Muscle of leg (tissue), 11 donors: ENCODE measurements around the gene MYO10. TPM values are rescaled to one million over a fixed set of nuclear protein-coding genes. Genes with fewer than 3 reads are reported as not detected.

Source experiments
- DNase-seq: peaks from one replicate; pipeline ENCODE4 v3.0.0; 2013
- H3K27ac ChIP-seq: one replicate; pipeline ENCODE4 v1.5.1; 2013; ENCODE audit warnings: mild to moderate bottlenecking, low read length, control low read depth
- H3K27me3 ChIP-seq: one replicate; pipeline ENCODE4 v1.6.1; 2013; ENCODE audit warnings: low read length; ENCODE audit not compliant: control insufficient read depth, insufficient read depth
- H3K36me3 ChIP-seq: one replicate; pipeline ENCODE4 v1.6.1; 2013; ENCODE audit warnings: low read length; ENCODE audit not compliant: control insufficient read depth, insufficient read depth
- H3K4me1 ChIP-seq: one replicate; pipeline ENCODE4 v1.6.1; 2013; ENCODE audit warnings: low read length; ENCODE audit not compliant: control insufficient read depth, insufficient read depth
- H3K4me3 ChIP-seq: one replicate; pipeline ENCODE4 v1.5.1; 2013; ENCODE audit warnings: low read length, control low read depth
- H3K9me3 ChIP-seq: replicated peaks from 2 replicates; pipeline ENCODE4 v1.6.1; 2013; ENCODE audit warnings: low read depth, low read length; ENCODE audit not compliant: control insufficient read depth
- WGBS: methylation state at CpG from one replicate; pipeline ENCODE4 v1.1.5; 2013; ENCODE audit warnings: missing lambda C conversion rate; ENCODE audit not compliant: insufficient coverage; 5-methylcytosine and 5-hydroxymethylcytosine counted together
- polyA plus RNA-seq, 8 donors: library from polyadenylated mRNA; unstranded; fragments of 120-200 nt; gene quantifications; one replicate each; pipeline versions ENCODE4 v1.2.1 to v1.2.3, GENCODE V29; 2013; ENCODE audit warnings: inconsistent platforms in 1 of 8, low replicate concordance in 1 of 8; ENCODE audit not compliant: insufficient read length in 8 of 8, insufficient read depth in 1 of 8
- total RNA-seq: library from RNA; stranded (reverse); fragments of 120-200 nt; gene quantifications from one replicate; pipeline ENCODE4 v1.2.4, GENCODE V29; 2013

MYO10 gene
- total and polyA plus RNA-seq, 9 donors = 16.6 to 35.4 (median 30.0) TPM

GRCh38 chr5:16808021-16808420, 128.1 kb downstream of the MYO10 start:
- Histone ChIP-seq H3K9me3 (no peaks in the 10 kb centered on the region), H3K4me1 (peaks cover 42% of the 10 kb centered on the region), H3K4me3 (no peak overlapping the region), H3K27me3 (no peaks in the 10 kb centered on the region), H3K36me3 (no peaks in the 10 kb centered on the region), H3K27ac (peak overlapping the region; percentile 10)
- WGBS = 80% methylated on average over 3 of the region's 7 CpGs
- DNase-seq = no peak

GRCh38 chr5:16807547-16807864, 128.6 kb downstream of the MYO10 start:
- peak; percentile 75 for DNase-seq

GRCh38 chr5:16806711-16807546, 129.2 kb downstream of the MYO10 start:
- WGBS = 12% methylated on average over 8 of the region's 12 CpGs
- DNase-seq = peak; percentile 68
- Histone ChIP-seq H3K9me3 (no peaks in the 10 kb centered on the region), H3K4me1 (peaks cover 42% of the 10 kb centered on the region), H3K27ac (peak overlapping the region; percentile 76), H3K36me3 (no peaks in the 10 kb centered on the region), H3K4me3 (no peak overlapping the region), H3K27me3 (no peaks in the 10 kb centered on the region)

More at GRCh38 chr5:16807547-16807864, 128.6 kb downstream of the MYO10 start:
- H3K27ac ChIP-seq = peak overlapping the region; percentile 76
- no peaks in the 10 kb centered on the region for H3K27me3 ChIP-seq
- no peaks in the 10 kb centered on the region for H3K9me3 ChIP-seq
- no peak overlapping the region for H3K4me3 ChIP-seq
- WGBS = 17% methylated on average over 5 of the region's 5 CpGs
- no peaks in the 10 kb centered on the region for H3K36me3 ChIP-seq
- H3K4me1 ChIP-seq = peaks cover 42% of the 10 kb centered on the region

GRCh38 chr5:16805486-16805885, 130.6 kb downstream of the MYO10 start:
- Histone ChIP-seq H3K4me3 (no peak overlapping the region), H3K27me3 (no peaks in the 10 kb centered on the region), H3K27ac (no peak overlapping the region), H3K9me3 (no peaks in the 10 kb centered on the region), H3K36me3 (no peaks in the 10 kb centered on the region), H3K4me1 (peaks cover 41% of the 10 kb centered on the region)
- no CpG with 5 or more reads among the region's 7 CpGs for WGBS
- peak; percentile 70 for DNase-seq

GRCh38 chr5:16803831-16804230, 132.3 kb downstream of the MYO10 start:
- Histone ChIP-seq H3K27ac (no peak overlapping the region), H3K9me3 (no peaks in the 10 kb centered on the region), H3K36me3 (no peaks in the 10 kb centered on the region), H3K4me3 (no peak overlapping the region), H3K4me1 (peaks cover 25% of the 10 kb centered on the region), H3K27me3 (no peaks in the 10 kb centered on the region)
- 85% methylated on average over 9 of the region's 9 CpGs for WGBS
- no peak for DNase-seq

- Histone ChIP-seq H3K4me1 (no peaks in the 10 kb centered on the region), H3K27me3 (no peaks in the 10 kb centered on the region), H3K4me3 (no peak overlapping the region), H3K9me3 (no peaks in the 10 kb centered on the region), H3K36me3 (no peaks in the 10 kb centered on the region), H3K27ac (no peak overlapping the region)
- WGBS = 93% methylated on average over 4 of the region's 10 CpGs
- no peak for DNase-seq
Measured at GRCh38 chr5:16800477-16800876, 135.6 kb downstream of the MYO10 start.

- Histone ChIP-seq H3K27ac (no peak overlapping the region), H3K9me3 (no peaks in the 10 kb centered on the region), H3K4me1 (no peaks in the 10 kb centered on the region), H3K36me3 (no peaks in the 10 kb centered on the region), H3K27me3 (no peaks in the 10 kb centered on the region), H3K4me3 (no peak overlapping the region)
- no peak for DNase-seq
- WGBS = 78% methylated on average over 5 of the region's 8 CpGs
Measured at GRCh38 chr5:16799796-16800195, 136.3 kb downstream of the MYO10 start.

GRCh38 chr5:16797951-16798350, 138.1 kb downstream of the MYO10 start:
- WGBS = 100% methylated on average over 1 of the region's 2 CpGs
- Histone ChIP-seq H3K9me3 (no peaks in the 10 kb centered on the region), H3K4me3 (no peak overlapping the region), H3K27me3 (no peaks in the 10 kb centered on the region), H3K36me3 (peaks cover 4% of the 10 kb centered on the region), H3K27ac (no peak overlapping the region), H3K4me1 (no peaks in the 10 kb centered on the region)
- no peak for DNase-seq

GRCh38 chr5:16794269-16794913, 141.7 kb downstream of the MYO10 start:
- Histone ChIP-seq H3K27ac (no peak overlapping the region), H3K27me3 (no peaks in the 10 kb centered on the region), H3K4me3 (no peak overlapping the region), H3K36me3 (peaks cover 5% of the 10 kb centered on the region), H3K4me1 (peaks cover 7% of the 10 kb centered on the region), H3K9me3 (no peaks in the 10 kb centered on the region)
- 88% methylated on average over 23 of the region's 23 CpGs for WGBS
- no peak for DNase-seq

- H3K27ac ChIP-seq = no peak overlapping the region
- peaks cover 7% of the 10 kb centered on the region for H3K4me1 ChIP-seq
- no peak for DNase-seq
- H3K36me3 ChIP-seq = peaks cover 12% of the 10 kb centered on the region
- H3K27me3 ChIP-seq = no peaks in the 10 kb centered on the region
- H3K4me3 ChIP-seq = no peak overlapping the region
- H3K9me3 ChIP-seq = no peaks in the 10 kb centered on the region
- 82% methylated on average over 2 of the region's 13 CpGs for WGBS
Measured at GRCh38 chr5:16792598-16793275, 143.4 kb downstream of the MYO10 start.
